B cell (primary cell): ENCODE measurements around the gene RBM27. TPM values are rescaled to one million over a fixed set of nuclear protein-coding genes. Genes with fewer than 3 reads are reported as not detected.

Experiments
- ATAC-seq: fragments of 200-7000 bp; cut with Tn5 transposase; one replicate; pipeline ENCODE4 v1.10.0; 2021; ENCODE audit warnings: low read depth, mild to moderate bottlenecking, moderate number of reproducible peaks, moderate library complexity
- CTCF ChIA-PET: fragments of 350-600 bp; sonication (Branson Sonifier 250); formaldehyde crosslinking; loops from one replicate; lab custom pipeline; 2021; ENCODE audit warnings: antibody characterized with exemption, inconsistent platforms; lab: Charles Lee
- POLR2A ChIA-PET: fragments of 350-600 bp; sonication (Branson Sonifier 250); formaldehyde crosslinking; loops from one replicate; lab custom pipeline; 2021; ENCODE audit warnings: antibody characterized with exemption; lab: Charles Lee
- DNase-seq: peaks from one replicate; pipeline ENCODE4 v3.0.0; 2013
- H2AFZ ChIP-seq: 2 replicates; pipeline ENCODE4 v1.6.1; 2012; ENCODE audit warnings: mild to moderate bottlenecking, low read depth, low read length; ENCODE audit not compliant: insufficient read depth, poor library complexity, severe bottlenecking
- H3K27ac ChIP-seq, 2 donors: 1 replicate in 1 of 2; 2 replicates in 1 of 2; pipeline ENCODE4 v1.5.1; 2012 to 2013; ENCODE audit warnings: low read length in 2 of 2, mild to moderate bottlenecking in 2 of 2, moderate library complexity in 1 of 2
- H3K27me3 ChIP-seq, 4 experiments: fragments of 200-600 bp in 1 of 4; sonication (generic) in 1 of 4; replicated peaks in 1 of 4; 1 replicate in 2 of 4; 2 replicates in 2 of 4; pipeline versions ENCODE4 v1.6.1 to v1.7.0; 2013 to 2016; ENCODE audit warnings: low read length in 3 of 4, mild to moderate bottlenecking in 2 of 4, mixed read lengths in 1 of 4, moderate library complexity in 1 of 4; ENCODE audit not compliant: insufficient read depth in 4 of 4, control insufficient read depth in 3 of 4; ENCODE audit errors: control extremely low read depth in 1 of 4
- H3K36me3 ChIP-seq, 2 experiments: replicated peaks in 1 of 2; 1 replicate in 1 of 2; 2 replicates in 1 of 2; pipeline versions ENCODE4 v1.6.1 to v1.7.1; 2013; ENCODE audit warnings: low read length in 1 of 2; ENCODE audit not compliant: insufficient read depth in 2 of 2, control insufficient read depth in 1 of 2; ENCODE audit errors: control extremely low read depth in 1 of 2, extremely low read depth in 1 of 2
- H3K4me1 ChIP-seq, 2 donors: fragments of 200-600 bp in 1 of 2; sonication (generic) in 1 of 2; 1 replicate in 1 of 2; 2 replicates in 1 of 2; pipeline versions ENCODE4 v1.5.1 to v1.6.1; 2013 to 2017; ENCODE audit warnings: low read length in 2 of 2; ENCODE audit not compliant: control insufficient read depth in 2 of 2, insufficient read depth in 2 of 2
- H3K4me2 ChIP-seq: replicated peaks from 2 replicates; pipeline ENCODE3; 2012; ENCODE audit warnings: mild to moderate bottlenecking, low read depth, low read length; ENCODE audit not compliant: poor library complexity, severe bottlenecking
- H3K4me3 ChIP-seq, 5 experiments: fragments of 200-600 bp in 1 of 5; sonication (generic) in 1 of 5; 1 replicate in 3 of 5; 2 replicates in 2 of 5; pipeline versions ENCODE4 v1.5.1 to v1.7.0; 2011 to 2016; ENCODE audit warnings: low read length in 4 of 5, mild to moderate bottlenecking in 4 of 5, low read depth in 2 of 5, control low read depth in 1 of 5, moderate library complexity in 1 of 5; ENCODE audit not compliant: insufficient read depth in 1 of 5; ENCODE audit errors: control extremely low read depth in 1 of 5, extremely low read depth in 1 of 5
- H3K79me2 ChIP-seq: fragments of 200-600 bp; sonication (generic); one replicate; pipeline ENCODE4 v1.6.0; 2016; ENCODE audit warnings: low read length; ENCODE audit not compliant: control insufficient read depth, insufficient read depth
- H3K9ac ChIP-seq: fragments of 200-600 bp; sonication (generic); 2 replicates; pipeline ENCODE4 v1.6.1; 2017; ENCODE audit warnings: mild to moderate bottlenecking, low read length, moderate library complexity
- H3K9me3 ChIP-seq, 3 donors: one replicate each; pipeline versions ENCODE4 v1.6.1 to v1.7.1; 2013; ENCODE audit warnings: low read length in 2 of 3; ENCODE audit not compliant: control insufficient read depth in 2 of 3, insufficient read depth in 1 of 3; ENCODE audit errors: control extremely low read depth in 1 of 3
- H4K20me1 ChIP-seq: 2 replicates; pipeline ENCODE4 v1.6.0; 2012; ENCODE audit warnings: mild to moderate bottlenecking, low read length; ENCODE audit not compliant: insufficient read depth, control insufficient read depth, poor library complexity, severe bottlenecking
- H3K27ac Mint-ChIP-seq: one replicate; pipeline ENCODE4 v1.8.0; 2021; ENCODE audit warnings: mixed read lengths
- H3K27me3 Mint-ChIP-seq: one replicate; pipeline ENCODE4 v1.8.0; 2021; ENCODE audit warnings: mixed read lengths
- H3K4me1 Mint-ChIP-seq: one replicate; pipeline ENCODE4 v1.8.0; 2021; ENCODE audit warnings: mixed read lengths
- H3K4me3 Mint-ChIP-seq: one replicate; pipeline ENCODE4 v1.8.0; 2021; ENCODE audit warnings: mixed read lengths
- H3K9me3 Mint-ChIP-seq: one replicate; pipeline ENCODE4 v1.8.0; 2022; ENCODE audit warnings: mixed read lengths; ENCODE audit not compliant: insufficient read depth
- CTCF ChIP-seq: fragments of 200-600 bp; IDR thresholded peaks from one replicate; pipeline ENCODE4 v1.8.0; 2022; ENCODE audit warnings: antibody characterized with exemption, mild to moderate bottlenecking
- EZH2 ChIP-seq: IDR thresholded peaks from 2 replicates; pipeline ENCODE4 v1.6.1; 2012; ENCODE audit warnings: borderline replicate concordance, low read depth, mild to moderate bottlenecking, moderate library complexity, low read length; ENCODE audit not compliant: insufficient read depth, poor library complexity, severe bottlenecking
- WGBS: methylation state at CpG from one replicate; pipeline ENCODE4 v1.1.5; 2013; ENCODE audit warnings: missing lambda C conversion rate; ENCODE audit not compliant: insufficient coverage; 5-methylcytosine and 5-hydroxymethylcytosine counted together
- intact Hi-C: fragments of 100-400 bp; cut with micrococcal nuclease; formaldehyde crosslinking; loops from one replicate; pipeline ENCODE4 v1.10.0; 2022
- polyA plus RNA-seq: library from polyadenylated mRNA; depleted of rRNA; stranded (reverse); fragments of >200 nt; gene quantifications from 2 replicates; pipeline ENCODE4 v1.2.3, GENCODE V29; 2012
- total RNA-seq, 2 donors: library from RNA; stranded (reverse); fragments of 120-200 nt in 1 of 2; gene quantifications; 1 replicate in 1 of 2; 2 replicates in 1 of 2; pipeline versions ENCODE4 v1.2.3 to v1.2.4, GENCODE V29; 2013 to 2022

Gene RBM27
- total and polyA plus RNA-seq, 2 donors (not counting 1 experiment from before 2014, with no cell fraction given) = 7.4 to 28.7 TPM

- TF ChIP-seq CTCF (no peak), EZH2 (no peak)
- no CpG with 5 or more reads among the region's 1 CpG for WGBS
- Histone ChIP-seq H3K27me3 (no peaks in the 10 kb centered on the region), H4K20me1 (peaks cover 10% of the 10 kb centered on the region), H3K4me1 (peaks cover 0 to 4% of the 10 kb centered on the region in 2 donors), H2AFZ (no peak overlapping the region), H3K27ac (no peak overlapping the region), H3K36me3 (peaks cover 7 to 47% of the 10 kb centered on the region in 2 experiments), H3K79me2 (peaks cover 44% of the 10 kb centered on the region), H3K9ac (no peak overlapping the region), H3K4me2 (no peak overlapping the region), H3K4me3 (no peak overlapping the region), H3K9me3 (no peaks in the 10 kb centered on the region)
- no peaks in the 10 kb centered on the region for H3K27me3 Mint-ChIP-seq
- H3K27ac Mint-ChIP-seq = no peak overlapping the region
- H3K4me3 Mint-ChIP-seq = no peak overlapping the region
- CTCF ChIA-PET = no interaction called here
- ATAC-seq = no peak
- H3K9me3 Mint-ChIP-seq = no peaks in the 10 kb centered on the region
- peaks cover 6% of the 10 kb centered on the region for H3K4me1 Mint-ChIP-seq
- DNase-seq = no peak
- intact Hi-C loops = loop anchor here (10.0 kb wide), 1 partner anchor 52 kb away; no protein-coding TSS in a partner anchor
- POLR2A ChIA-PET = no interaction called here
These were observed 19.8 kb downstream of the RBM27 start for GRCh38 chr5:146223179-146223578.

GRCh38 chr5:146229222-146229621, 25.8 kb downstream of the RBM27 start:
- no peaks in the 10 kb centered on the region for H3K4me1 Mint-ChIP-seq
- Histone ChIP-seq H2AFZ (no peak overlapping the region), H3K4me2 (no peak overlapping the region), H3K9ac (no peak overlapping the region), H3K4me1 (no peaks in the 10 kb centered on the region), H3K27ac (no peak overlapping the region), H3K36me3 (peaks cover 15 to 65% of the 10 kb centered on the region in 2 experiments), H3K9me3 (no peaks in the 10 kb centered on the region), H3K4me3 (no peak overlapping the region), H3K27me3 (no peaks in the 10 kb centered on the region), H3K79me2 (peaks cover 8% of the 10 kb centered on the region), H4K20me1 (no peaks in the 10 kb centered on the region)
- DNase-seq (no peak), ATAC-seq (no peak)
- ChIA-PET CTCF (no interaction called here), POLR2A (no interaction called here)
- no peaks in the 10 kb centered on the region for H3K9me3 Mint-ChIP-seq
- TF ChIP-seq CTCF (no peak), EZH2 (no peak)
- intact Hi-C loops = loop anchor here (10.0 kb wide), 1 partner anchor 46 kb away; no protein-coding TSS in a partner anchor
- H3K27ac Mint-ChIP-seq = no peak overlapping the region
- no peaks in the 10 kb centered on the region for H3K27me3 Mint-ChIP-seq
- no peak overlapping the region for H3K4me3 Mint-ChIP-seq
